Measurements from ENCODE around the gene SLC15A1. TPM values are rescaled to one million over a fixed set of nuclear protein-coding genes. Genes with fewer than 3 reads are reported as not detected.

Gene SLC15A1
- polyA plus RNA-seq, 2 of the 4 experiments (the other 2 are of a cell fraction) = 0.04 to 0.09 TPM

DNA sequence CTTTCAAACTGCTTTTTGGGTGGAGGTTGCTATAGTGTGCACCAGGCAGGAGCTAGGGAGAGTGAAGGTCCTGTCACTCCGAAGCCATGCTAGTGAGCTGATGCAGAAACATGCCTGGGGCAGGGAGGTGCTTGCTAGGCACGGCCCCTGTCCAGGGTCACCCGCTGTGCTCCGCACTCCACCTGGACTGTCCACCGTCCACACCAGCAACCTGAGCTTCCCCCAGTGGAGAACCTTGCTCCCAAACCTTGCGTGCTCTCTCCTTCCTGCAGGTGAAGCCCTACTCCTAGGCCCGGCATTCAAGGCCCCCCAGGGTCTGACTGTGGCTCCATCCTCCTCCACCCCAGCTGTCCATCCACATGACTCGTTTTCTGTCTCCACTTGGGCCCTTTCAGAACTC lies 12.3 kb downstream of the SLC15A1 start:
- TF ChIP-seq KDM5A (IDR thresholded peaks at IDR 0.05) (no peak), HEYL (CRISPR knock-in tag; IDR thresholded peaks at IDR 0.05) (no peak), RCOR1 (IDR thresholded peaks at IDR 0.05; ENCODE audit: low read depth, low read length) (no peak), NPAS2 (CRISPR knock-in tag; IDR thresholded peaks at IDR 0.05; ENCODE audit: borderline replicate concordance) (no peak), ESRRA (IDR thresholded peaks at IDR 0.05; ENCODE audit: borderline replicate concordance, low read length) (no peak), RFX5 (IDR thresholded peaks at IDR 0.05) (no peak), JUNB (IDR thresholded peaks at IDR 0.05) (no peak), EHF (CRISPR knock-in tag; IDR thresholded peaks at IDR 0.05) (no peak), CBX8 (IDR thresholded peaks at IDR 0.05) (no peak), JUN (IDR thresholded peaks at IDR 0.05) (no peak), FOSL2 (IDR thresholded peaks at IDR 0.05) (no peak), FOSL2 (CRISPR knock-in tag; IDR thresholded peaks at IDR 0.05) (no peak), CHD4 (IDR thresholded peaks at IDR 0.05; ENCODE audit: borderline replicate concordance) (no peak), HOXB5 (CRISPR knock-in tag; IDR thresholded peaks at IDR 0.05) (no peak), ZNF302 (CRISPR knock-in tag; IDR thresholded peaks at IDR 0.05) (no peak), MYC (IDR thresholded peaks at IDR 0.05; ENCODE audit: borderline replicate concordance, low read length) (no peak), CBX2 (IDR thresholded peaks at IDR 0.05; ENCODE audit: borderline replicate concordance, low read depth) (no peak), MAZ (IDR thresholded peaks at IDR 0.05; ENCODE audit: borderline replicate concordance, low read depth, low read length) (no peak), RNF2 (IDR thresholded peaks at IDR 0.05; ENCODE audit: borderline replicate concordance, low read depth) (no peak)
- TF ChIP-seq, protein P1, sequence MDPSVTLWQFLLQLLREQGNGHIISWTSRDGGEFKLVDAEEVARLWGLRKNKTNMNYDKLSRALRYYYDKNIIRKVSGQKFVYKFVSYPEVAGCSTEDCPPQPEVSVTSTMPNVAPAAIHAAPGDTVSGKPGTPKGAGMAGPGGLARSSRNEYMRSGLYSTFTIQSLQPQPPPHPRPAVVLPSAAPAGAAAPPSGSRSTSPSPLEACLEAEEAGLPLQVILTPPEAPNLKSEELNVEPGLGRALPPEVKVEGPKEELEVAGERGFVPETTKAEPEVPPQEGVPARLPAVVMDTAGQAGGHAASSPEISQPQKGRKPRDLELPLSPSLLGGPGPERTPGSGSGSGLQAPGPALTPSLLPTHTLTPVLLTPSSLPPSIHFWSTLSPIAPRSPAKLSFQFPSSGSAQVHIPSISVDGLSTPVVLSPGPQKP (IDR thresholded peaks at IDR 0.05; ENCODE audit: low read depth, low read length) = no peak
- TF ChIP-seq, protein P2, sequence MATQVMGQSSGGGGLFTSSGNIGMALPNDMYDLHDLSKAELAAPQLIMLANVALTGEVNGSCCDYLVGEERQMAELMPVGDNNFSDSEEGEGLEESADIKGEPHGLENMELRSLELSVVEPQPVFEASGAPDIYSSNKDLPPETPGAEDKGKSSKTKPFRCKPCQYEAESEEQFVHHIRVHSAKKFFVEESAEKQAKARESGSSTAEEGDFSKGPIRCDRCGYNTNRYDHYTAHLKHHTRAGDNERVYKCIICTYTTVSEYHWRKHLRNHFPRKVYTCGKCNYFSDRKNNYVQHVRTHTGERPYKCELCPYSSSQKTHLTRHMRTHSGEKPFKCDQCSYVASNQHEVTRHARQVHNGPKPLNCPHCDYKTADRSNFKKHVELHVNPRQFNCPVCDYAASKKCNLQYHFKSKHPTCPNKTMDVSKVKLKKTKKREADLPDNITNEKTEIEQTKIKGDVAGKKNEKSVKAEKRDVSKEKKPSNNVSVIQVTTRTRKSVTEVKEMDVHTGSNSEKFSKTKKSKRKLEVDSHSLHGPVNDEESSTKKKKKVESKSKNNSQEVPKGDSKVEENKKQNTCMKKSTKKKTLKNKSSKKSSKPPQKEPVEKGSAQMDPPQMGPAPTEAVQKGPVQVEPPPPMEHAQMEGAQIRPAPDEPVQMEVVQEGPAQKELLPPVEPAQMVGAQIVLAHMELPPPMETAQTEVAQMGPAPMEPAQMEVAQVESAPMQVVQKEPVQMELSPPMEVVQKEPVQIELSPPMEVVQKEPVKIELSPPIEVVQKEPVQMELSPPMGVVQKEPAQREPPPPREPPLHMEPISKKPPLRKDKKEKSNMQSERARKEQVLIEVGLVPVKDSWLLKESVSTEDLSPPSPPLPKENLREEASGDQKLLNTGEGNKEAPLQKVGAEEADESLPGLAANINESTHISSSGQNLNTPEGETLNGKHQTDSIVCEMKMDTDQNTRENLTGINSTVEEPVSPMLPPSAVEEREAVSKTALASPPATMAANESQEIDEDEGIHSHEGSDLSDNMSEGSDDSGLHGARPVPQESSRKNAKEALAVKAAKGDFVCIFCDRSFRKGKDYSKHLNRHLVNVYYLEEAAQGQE (IDR thresholded peaks at IDR 0.05) = no peak
- H3K4me3 ChIP-seq = no peak overlapping the region
- FAIRE-seq (no peak), DNase-seq (ENCODE audit: low read depth in 1 of 2, low spot score in 1 of 2) (no peak), ATAC-seq (no peak)
- no peak overlapping the region for H3K4me2 ChIP-seq
- H3K27ac ChIP-seq = no peak overlapping the region
- WGBS (ENCODE audit: missing lambda C conversion rate) = 65% methylated on average over 4 of the region's 8 CpGs
- CTCF ChIA-PET = no interaction called here
- H3K9me3 ChIP-seq = no peaks in the 10 kb centered on the region
- POLR2A ChIA-PET = no interaction called here
- no peaks in the 10 kb centered on the region for H3K4me1 ChIP-seq

DNA sequence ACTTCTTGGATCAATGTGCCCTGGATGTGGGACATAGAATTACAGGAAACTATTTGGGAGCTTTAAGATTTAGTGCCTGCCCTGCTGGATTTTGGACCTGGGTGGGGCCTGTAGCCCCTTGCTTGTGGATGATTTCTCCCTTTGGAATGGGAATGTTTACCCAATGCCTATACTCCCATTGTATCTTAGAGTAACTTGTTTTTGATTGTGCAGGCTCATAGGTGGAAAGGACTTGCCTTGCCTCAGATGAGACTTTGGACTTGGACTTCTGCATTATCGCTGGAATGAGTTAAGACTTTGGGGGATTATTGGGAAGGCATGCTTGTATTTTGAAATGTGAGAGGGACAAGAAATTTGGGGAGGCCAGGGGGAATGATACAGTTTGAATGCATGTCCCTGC lies 13.5 kb downstream of the SLC15A1 start:
- 60% methylated on average over 1 of the region's 1 CpG for WGBS (ENCODE audit: missing lambda C conversion rate)
- no peak for TF ChIP-seq CEBPB (IDR thresholded peaks at IDR 0.05)
- no peak for TF ChIP-seq TFCP2L1 (CRISPR knock-in tag; IDR thresholded peaks at IDR 0.05)
- TF ChIP-seq FOSL2 (IDR thresholded peaks at IDR 0.05) = no peak
- TF ChIP-seq FOSL2 (CRISPR knock-in tag; IDR thresholded peaks at IDR 0.05) = no peak
- TF ChIP-seq POLR2AphosphoS2 (conservative IDR thresholded peaks at IDR 0.05; ENCODE audit: low read length) = no peak
- TF ChIP-seq RNF2 (IDR thresholded peaks at IDR 0.05; ENCODE audit: borderline replicate concordance, low read depth) = no peak
- TF ChIP-seq ZNF302 (CRISPR knock-in tag; IDR thresholded peaks at IDR 0.05) = no peak
- no peak for FAIRE-seq
- Histone ChIP-seq H3K27ac (no peak overlapping the region), H3K4me2 (no peak overlapping the region), H3K9me3 (no peaks in the 10 kb centered on the region), H3K4me1 (no peaks in the 10 kb centered on the region), H3K4me3 (no peak overlapping the region)
- no peak for DNase-seq (ENCODE audit: low read depth in 1 of 2, low spot score in 1 of 2)
- POLR2A ChIA-PET = no interaction called here
- CTCF ChIA-PET = no interaction called here
- ATAC-seq = no peak

Measured in A549 (cell line).